ENCODE measurements around the gene LAMA3.
A peak's percentile ranks its signal among the peaks of the same experiment; 100 is the strongest.

LAMA3 gene

DNA sequence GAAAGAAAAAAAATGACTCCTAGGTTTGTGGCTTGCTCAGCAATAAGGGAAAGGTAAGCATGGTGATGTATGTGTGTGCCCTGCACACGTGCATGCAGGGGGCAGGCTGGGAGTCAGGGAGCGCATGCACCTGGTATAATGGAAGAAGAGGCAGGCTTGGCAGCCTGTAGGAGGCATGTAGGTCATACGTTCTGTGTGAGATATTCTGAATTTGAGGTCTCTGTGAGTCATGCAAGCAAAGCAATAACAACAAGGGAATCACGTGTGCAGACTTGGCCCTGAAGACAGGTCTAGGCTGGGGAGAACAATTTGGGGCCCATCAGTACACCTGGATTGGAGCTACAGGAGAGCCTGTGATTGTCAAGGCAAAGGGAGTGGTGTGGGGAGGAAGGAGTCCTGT, 230.8 kb downstream of the LAMA3 start:
- no peak for DNase-seq

DNA sequence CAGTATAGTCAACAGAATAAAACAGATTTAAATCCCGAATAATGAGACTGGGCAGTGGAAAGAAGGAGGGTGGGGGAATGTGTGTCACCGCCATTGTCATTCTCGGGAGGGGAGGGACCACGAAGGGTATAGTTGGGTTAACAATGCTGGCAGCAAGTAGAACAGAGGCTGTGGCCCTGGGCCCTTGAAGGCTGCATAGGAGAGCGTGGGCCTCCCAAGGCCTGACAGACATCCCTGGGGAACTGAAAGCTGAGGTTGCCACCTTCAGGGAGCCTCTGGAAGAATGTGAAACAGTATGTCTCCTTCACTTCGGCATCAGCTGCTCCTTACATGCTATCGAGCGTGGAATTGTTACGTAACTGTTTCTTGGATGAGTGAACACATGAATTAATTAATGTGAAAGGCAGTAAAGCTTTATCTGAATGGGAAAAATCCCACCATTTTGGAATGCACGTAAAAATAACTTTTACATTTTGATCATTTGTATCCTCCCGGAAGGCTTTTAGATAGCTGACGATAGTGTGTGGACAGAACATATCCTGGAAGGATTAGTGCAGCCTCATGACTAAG, 232.5 kb downstream of the LAMA3 start:
- DNase-seq: no peak

DNA sequence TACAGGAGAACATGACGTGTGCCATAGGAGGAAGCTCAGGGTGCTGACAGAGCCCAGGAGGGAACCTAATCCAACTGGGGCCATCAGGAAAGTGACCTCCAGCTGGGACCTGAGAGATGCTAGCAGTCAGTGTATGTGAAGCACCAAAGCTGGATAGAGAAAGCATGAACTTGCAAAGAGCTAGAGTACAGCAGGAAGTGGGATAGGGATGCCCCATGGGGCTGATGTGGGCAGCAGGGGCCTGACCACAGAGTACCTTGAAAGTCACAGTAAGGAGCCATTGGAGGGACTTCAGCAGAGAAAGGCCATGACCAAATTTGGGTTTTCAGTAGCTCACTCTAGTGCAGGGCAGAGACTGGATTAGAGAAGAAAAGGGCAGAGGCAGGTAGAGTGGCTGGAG, 233.7 kb downstream of the LAMA3 start:
- no peak for DNase-seq

DNA sequence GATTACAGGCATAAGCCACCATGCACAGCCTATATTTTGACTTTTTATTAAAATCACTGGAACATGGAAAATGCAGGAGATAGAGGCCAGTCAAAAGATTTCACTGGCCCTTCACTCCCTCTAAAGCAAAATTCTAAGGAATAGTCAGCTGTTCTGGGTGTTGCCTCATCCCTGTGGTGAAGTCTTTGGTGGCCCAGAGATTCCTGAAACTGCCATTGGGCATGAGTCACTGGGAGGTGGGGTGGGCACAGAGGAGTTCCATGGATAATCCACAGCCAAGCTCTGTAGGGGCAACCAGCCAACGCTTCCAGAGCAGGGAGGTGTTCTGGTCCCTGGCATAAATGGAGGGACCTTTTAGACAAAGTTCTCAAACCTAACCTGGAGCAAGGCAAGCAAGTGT, 235.6 kb downstream of the LAMA3 start:
- DNase-seq: no peak

DNA sequence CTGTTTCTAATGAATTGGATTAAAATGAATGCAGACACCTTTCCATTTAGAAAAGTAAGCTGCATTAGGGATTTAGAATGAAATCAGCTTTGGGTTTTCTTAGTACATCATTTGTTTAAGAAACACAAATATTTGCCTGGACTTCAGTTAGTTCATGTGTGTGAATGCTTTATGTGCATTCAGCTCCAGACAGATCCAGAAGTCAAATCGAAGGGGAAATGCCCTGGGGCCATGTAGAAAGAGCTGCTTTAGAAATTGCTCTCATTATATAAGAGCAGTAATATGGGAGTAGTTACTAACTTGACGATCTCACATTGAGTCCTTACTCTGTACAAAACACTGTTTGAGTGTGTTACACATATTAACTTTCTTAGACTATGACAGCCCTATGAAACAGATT, 237.3 kb downstream of the LAMA3 start:
- DNase-seq: no peak

DNA sequence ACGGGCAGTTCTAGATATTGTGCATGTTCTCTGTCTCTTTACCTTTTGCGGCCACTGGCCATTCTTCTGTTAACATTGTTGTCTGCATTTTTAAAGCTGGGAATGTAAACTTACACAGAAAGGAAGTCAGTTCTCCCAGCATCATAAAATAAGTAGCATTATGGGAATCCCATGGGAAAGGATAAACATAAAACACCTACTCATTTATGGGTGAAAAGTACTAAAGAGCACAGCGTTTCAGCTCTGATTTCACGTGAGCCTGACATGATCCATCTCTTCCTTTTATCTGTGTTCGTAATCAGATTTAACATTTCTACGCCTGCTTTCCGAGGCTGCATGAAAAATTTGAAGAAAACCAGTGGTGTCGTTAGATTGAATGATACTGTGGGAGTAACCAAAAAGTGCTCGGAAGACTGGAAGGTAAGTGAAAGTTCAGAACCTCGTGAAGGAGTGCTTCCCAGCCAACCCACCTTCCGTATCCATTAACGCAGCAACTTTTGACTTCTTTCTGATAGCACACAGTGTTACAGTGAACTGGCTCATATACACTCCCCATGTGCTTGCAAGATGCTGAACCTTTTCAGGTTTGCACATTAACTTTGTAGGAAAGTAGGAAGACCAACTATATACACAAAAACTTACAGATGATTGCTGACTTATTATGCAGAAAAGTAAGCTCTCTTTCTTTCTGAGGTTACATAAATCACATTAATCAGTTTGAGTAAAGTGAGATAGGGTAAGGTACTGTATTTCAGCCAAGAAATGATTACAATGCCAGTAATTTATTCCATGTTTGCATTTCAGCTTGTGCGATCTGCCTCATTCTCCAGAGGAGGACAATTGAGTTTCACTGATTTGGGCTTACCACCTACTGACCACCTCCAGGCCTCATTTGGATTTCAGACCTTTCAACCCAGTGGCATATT, 238.8 kb downstream of the LAMA3 start:
- no peak for DNase-seq

DNA sequence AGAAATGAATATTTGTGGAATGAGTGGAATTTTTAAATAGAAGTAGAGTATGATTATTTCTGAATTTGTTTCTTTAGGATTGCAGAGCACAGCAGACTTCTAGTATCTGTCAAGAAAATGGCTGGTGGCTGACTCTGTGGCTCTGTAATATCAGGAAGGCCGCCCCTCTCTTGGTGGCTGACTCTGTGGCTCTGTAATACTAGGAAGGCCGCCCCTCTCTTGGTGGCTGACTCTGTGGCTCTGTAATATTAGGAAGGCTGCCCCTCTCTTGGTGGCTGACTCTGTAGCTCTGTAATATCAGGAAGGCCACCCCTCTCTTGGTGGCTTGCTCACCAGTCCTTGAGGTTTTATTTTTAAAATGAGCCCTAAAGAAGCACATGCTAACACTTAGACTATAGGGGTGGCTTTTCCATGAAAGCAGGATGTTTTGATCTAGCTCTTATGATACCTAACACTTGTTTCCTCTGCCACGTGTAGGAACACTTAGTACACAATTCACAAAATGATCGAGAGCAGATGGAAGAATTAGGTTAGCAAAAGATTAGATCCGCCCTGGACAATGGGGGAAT, 240.2 kb downstream of the LAMA3 start:
- no peak for DNase-seq

DNA sequence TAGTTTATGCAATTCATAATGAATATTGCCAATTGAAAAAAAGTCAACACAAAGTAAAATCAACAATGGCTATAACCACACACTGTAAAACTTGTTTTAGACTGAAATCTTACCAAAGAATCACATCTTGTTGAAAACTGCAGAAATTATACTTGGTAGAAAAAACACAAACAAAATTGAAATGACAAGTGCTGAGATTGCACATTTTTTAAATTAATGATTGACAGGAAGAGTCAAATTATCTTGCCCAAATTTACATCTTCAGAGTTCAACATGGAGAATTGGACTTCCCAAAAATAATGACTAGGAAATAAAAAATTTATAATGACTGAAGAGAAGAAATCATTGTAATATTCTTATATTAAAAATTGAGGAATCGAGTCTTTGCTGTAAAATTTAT, 240.7 kb downstream of the LAMA3 start:
- DNase-seq: no peak

DNA sequence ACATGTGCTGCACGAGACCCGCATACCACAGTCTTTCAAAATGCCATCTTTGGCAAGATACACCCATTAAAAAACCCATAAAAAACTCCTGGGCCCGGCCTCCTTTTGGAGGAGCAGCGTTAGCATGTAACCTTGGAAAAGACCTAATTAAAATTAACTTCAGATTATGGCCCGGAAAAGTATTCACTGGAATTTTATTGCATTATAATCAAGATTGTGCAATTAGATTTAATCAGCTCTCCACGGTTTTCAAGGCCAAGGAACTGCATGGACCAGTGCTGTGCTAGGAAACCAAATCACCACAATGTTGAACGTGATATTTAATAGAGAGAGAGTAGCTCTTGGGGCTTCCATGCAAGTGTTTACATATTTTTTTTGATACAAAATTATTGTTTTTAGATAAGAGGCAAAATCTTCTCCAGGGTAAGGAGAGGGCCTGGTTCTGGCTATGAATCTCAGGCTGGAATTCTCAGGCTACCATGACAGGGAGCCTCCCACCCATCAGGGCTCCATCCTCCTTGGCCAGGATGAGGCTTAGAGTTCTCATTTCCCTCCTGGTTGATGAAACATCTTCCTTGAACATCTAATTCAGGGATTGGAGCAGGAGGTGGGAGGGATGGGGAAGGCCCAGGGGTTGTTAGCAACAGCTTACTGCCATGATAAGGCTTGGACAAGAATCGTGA, 243.3 kb downstream of the LAMA3 start:
- DNase-seq: no peak

DNA sequence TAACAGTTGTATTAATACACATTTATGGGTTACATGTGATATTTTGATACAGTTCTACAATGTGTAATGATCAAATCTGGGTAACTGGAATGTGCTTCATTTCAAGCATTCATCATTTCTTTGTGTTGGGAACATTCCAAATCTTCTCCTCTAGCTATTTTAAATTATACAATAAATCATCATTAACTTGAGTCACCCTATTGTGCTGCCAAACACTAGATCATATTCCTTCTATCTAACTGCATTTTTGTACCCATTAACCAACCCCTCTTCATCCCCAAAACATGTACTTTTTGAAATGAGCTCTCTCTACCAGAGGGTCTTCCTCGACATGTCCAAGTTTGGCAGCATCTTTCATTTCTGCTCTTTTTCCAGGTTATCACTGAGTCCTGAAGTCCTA, 244.2 kb downstream of the LAMA3 start:
- DNase-seq: no peak

DNA sequence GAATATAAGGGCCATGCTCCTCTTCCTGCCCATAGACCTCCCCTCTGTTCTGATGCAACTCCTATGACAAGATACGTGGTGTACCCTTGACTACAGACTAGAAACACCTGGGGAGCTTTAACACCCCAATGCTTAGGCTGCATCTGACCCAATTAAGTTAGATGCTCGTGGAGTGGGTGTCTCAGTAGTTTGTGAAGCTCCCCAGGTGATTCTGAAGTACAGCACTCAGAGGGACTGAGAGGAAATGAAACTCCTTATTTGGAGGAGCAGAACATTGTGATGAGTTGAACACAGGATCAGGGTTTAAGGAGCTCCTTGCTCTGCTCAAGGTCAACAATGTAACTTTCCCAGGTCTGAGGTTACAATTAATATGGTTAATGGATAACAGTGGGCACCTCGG, 245.0 kb downstream of the LAMA3 start:
- no peak for DNase-seq

DNA sequence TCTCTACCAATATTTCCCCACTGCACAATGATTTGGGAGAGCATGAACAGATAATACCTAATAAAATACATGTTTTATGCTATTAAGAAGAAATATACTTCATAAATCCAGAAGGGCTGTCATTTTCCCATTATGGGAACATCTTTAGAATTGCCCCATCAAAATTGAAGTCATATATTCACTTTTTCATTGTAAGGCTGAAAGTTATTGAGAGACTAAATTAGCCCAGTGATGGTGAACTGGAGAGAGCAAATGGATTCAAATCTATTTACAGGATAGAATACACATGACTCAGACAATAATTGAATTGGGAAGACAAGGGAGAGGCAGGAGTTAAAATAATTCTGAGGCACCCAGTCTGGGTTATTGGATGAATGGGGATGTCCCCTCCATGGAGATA, 245.6 kb downstream of the LAMA3 start:
- DNase-seq: no peak

DNA sequence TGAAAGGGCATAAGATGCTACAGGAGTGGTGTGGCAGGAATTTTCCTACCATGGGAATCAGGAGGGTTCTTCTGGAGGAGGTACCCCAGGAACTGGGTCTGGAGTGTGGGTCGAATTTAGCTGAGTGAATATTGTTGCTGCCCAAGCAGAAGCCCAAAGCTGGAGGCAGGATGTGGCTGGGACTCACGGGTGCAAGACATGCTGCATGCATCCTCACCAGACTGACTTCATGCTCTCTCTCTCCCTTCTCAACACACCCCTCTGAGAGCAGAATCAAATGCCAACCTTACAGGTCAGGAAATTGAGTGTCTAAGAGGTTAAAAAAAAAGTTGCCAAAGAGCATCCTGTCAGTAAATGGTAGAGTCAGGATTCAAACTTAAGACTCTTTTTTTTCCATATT, 246.6 kb downstream of the LAMA3 start:
- DNase-seq: no peak

DNA sequence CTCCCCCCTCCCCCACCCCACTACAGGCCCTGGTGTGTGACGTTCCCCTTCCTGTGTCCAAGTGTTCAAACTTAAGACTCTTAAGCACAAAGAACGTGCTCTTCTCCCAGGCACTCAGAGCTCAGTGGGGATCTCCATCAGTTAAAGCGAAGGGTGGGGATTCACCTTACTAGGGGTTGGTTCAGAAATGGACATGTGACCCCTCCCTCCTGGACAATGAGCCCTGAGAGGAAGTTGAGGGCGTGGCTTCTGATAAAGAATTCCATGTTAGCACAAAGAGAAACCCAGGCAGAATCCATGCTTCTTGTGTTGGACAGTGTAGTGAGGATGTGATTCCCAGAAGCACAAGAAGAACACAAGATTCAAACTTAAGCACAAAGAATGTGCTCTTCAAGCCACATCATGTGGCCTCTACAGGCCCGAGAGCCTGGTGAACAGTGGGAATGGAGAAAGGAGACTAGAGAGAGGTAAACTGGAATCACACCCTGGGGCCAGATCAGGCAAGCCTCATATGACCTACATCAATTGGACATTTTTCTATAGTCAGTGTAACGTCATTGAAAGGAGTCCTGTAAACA, 247.2 kb downstream of the LAMA3 start:
- no peak for DNase-seq

DNA sequence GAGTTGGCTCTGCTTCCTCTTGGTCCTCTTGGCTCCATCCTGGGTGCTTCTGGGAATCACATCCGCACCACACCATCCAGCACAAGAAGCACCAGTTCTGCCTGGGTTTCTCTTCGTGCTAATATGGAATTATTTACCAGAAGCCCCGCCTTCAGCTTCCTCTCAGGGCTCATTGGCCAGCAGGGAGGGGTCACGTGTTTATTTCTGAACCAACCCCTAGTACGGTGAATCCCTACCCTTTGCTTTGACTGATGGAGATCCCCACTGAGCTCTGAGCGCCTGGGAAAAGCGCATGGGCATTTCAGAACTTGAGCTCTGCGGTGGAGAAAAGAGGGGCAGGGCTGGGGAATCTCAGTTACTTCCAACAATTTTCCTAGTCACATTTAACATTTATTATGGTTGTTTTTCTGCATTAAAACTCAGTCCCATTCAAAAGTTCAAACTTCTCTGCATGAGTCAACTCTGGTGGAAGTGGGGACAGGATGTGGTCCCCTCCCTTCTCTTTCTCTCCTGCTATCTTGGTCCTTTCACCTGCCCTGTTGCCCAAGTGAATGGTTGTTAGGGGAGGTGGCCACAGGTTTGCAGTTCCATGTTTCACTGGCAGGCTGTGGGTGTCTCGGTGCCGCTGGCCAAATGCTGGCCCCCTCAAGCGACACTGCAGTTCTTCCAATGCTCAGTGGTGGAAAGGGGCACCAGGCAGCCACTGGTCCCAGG, 248.9 kb downstream of the LAMA3 start:
- DNase-seq: no peak

DNA sequence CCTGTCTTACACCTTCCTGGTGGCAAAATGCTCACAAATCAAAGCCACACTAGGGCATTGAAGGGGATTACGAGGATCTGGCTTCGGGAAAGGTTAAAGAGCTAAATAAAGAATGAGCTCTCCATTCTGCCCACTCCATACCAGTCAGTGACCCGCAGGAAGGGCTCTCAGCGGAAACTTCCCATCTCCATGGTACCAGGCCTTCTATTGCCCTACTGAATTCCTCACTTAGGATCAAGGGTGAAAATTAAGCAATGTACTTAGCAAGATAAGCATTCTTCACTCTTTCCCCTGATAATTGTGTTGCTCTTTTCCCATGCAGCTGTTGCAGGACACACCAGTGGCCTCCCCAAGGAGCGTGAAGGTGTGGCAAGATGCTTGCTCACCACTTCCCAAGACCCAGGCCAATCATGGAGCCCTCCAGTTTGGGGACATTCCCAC, 249.7 kb downstream of the LAMA3 start:
- DNase-seq: no peak

DNA sequence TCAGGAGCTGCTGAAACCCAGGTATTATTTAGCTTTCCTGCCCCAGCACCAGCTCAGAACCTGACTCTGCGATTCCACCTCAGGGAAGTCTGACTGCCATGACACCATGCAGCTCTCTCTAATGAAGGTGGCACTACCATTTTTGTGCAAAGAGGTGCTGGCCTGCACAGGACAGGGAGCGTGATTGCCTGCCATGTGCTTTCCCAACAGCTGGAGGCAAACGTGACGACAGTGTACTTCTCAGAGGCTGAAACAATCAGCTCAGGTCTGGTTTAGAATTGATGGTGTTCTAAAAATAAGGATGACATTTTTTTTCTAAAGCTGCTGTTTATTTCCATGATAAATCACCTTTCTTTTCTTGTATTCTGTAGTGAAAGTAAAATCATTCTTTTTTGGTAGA, 250.1 kb downstream of the LAMA3 start:
- DNase-seq: no peak

DNA sequence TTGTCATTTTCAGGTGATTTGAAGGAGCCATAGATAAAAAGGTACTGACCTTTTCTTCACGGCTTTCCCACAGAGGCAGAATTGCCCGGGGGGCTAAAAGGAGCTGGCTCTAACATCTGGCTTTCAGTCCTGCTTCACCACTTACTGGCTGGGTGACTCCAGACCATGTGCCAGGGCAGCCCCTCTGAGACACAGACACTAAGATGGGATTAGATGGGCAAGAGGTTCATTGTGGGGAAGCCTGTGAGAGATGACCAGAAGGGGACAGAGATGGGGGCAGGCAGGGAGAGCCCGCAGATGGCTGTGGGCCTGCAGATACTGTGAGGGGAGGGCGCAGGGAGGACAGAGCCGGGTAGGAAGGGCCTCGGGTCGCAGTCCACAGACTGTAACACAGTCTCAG, 250.6 kb downstream of the LAMA3 start:
- DNase-seq: no peak

DNA sequence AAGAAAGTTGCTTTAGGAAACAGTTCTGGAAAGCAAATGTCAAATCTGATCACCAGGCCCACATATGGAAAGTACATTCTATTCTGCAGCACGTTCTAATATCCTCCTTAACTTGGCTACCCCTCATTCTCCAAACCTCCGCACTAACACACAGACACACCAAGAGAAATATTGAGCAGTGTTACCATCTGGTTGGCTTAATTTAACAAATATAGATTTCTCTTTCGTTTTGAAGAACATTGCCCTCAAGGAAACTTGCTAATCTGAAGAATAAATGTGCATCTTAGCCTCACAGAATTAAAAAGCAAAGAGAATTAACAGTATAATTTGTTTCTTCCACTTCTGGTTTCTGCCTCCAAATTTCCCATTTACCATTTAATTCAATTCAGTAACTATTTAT, 252.5 kb downstream of the LAMA3 start:
- no peak for DNase-seq

DNA sequence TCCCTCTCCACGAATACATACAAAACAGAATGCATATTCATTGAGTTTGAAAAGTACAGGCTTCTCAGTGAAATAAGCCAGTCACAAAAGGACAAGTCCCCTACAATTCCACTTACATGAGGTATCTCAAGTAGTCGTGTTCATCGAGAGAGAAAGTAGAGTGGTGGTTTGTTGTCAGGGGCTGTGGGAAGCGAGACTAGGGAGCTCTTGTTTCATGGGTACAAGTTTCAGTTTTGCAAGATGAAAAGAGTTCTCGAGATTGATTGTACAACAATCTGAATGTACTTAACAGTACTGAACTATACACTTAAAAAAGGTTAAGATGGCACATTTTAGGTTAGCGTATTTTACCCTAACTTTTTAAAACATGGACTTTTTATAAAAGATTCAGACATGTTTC, 253.9 kb downstream of the LAMA3 start:
- peak in 1 of 2 experiments; percentile 9 for DNase-seq

DNA sequence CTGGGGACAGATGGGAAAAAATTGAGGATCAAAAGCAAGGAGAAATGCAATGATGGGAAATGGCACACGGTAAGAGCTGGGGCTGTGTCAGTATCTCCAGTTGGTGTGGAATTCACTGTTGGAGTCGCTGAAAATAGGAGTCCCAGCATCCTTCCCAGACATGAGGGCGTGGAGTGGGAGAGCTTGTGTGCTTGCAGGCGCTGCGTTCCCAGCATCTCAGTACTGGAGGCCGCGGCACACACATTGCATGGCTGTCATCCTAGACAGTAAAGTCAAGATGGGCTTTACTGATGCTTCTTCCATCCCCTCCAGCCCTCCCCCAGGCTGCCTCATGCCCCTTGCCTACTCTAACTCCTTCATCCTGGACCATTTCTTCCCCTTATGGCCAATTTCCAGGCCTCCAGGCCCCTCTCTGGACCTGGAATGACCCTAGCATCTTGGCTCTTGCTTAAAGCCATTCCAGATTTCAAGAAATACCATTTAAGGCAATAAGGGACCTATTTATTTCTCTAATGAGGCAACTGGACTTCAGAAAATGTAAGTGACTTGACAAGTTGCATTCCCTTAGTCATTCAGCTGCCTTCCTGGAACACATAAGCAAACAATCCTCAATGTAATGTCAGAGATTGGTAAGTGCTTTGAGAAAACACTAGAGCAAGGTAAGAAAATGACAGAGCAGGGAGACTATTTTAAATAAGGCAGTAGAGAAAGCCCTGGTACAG, 254.8 kb downstream of the LAMA3 start:
- no peak for DNase-seq
